Measurements from ENCODE around the gene LRR1. TPM values are rescaled to one million over a fixed set of nuclear protein-coding genes. Genes with fewer than 3 reads are reported as not detected.

LRR1 gene
- total RNA-seq, 5 donors from 2014 or later (not counting 1 experiment from before 2014, with no cell fraction given) = 7.6 to 15.7 (median 11.4) TPM

GRCh38 chr14:49620182-49621113, 21.7 kb downstream of the LRR1 start, which contains the start of the genes MGAT2 and RPL36AL:
TSS of gene MGAT2 (plus strand) at chr14:49620799. CDS start at chr14:49621269, 470 bp downstream.
TSS of gene RPL36AL (minus strand) at chr14:49620626. CDS start at chr14:49619104, 1,522 bp downstream.
- peak within 1 kb of the TSS; percentile 98 to 99 for H3K27ac Mint-ChIP-seq
- DNase-seq (peak; percentile 84 to 96 (median 91)), ATAC-seq (replicated peaks in 1 of 4) (peak; percentile 88 to 91 (median 90))
- ChIA-PET CTCF (interaction anchor here (0.6 to 2.7 kb wide), 27 partner anchors 9 to 441 kb away, joined by 3 to 77 read pairs (median 4); partner anchors contain the start of genes DNAAF2 (in 2 of the 2), NEMF (in 2 of the 2), KLHDC2 (in 1 of the 2) and LRR1 (in 1 of the 2)), POLR2A (interaction anchor here (0.5 to 2.9 kb wide), 33 partner anchors 8 to 1153 kb away, joined by 3 to 59 read pairs (median 5); partner anchors contain the start of genes LRR1 (in 2 of the 2), RPS29 (in 2 of the 2), DNAAF2 (in 1 of the 2) and KLHDC2 (in 1 of the 2))
- H3K4me3 ChIP-seq (ENCODE audit: control insufficient read depth in 1 of 2, extremely low read depth in 1 of 2, low read length in 1 of 2) = peak within 1 kb of the TSS; percentile 74 to 78
- H3K27ac ChIP-seq (ENCODE audit: low read length) = peak within 1 kb of the TSS; percentile 95
- H3K4me1 Mint-ChIP-seq = peaks cover 51 to 58% (median 58%) of the 10 kb centered on the region in 3 donors
- H3K27me3 Mint-ChIP-seq = no peaks in the 10 kb centered on the region
- H3K36me3 Mint-ChIP-seq = peaks cover 19% of the 10 kb centered on the region
- peak within 1 kb of the TSS; percentile 97 to 99 (median 97) for H3K4me3 Mint-ChIP-seq
- WGBS (ENCODE audit: insufficient coverage) = under 1% methylated on average over 85 of the region's 85 CpGs
- no peaks in the 10 kb centered on the region for H3K9me3 Mint-ChIP-seq
- no peaks in the 10 kb centered on the region for H3K27me3 ChIP-seq (replicated peaks in 1 of 2; ENCODE audit: control insufficient read depth in 2 of 2, extremely low read depth in 1 of 2, insufficient read depth in 2 of 2, low read length in 1 of 2)
- H3K4me1 ChIP-seq (ENCODE audit: control insufficient read depth in 1 of 2, extremely low read depth in 1 of 2, insufficient read depth in 2 of 2, low read length in 2 of 2) = peaks cover 20 to 34% of the 10 kb centered on the region in 2 experiments
- no peaks in the 10 kb centered on the region for H3K9me3 ChIP-seq
- H3K36me3 ChIP-seq (ENCODE audit: control insufficient read depth in 2 of 2, extremely low read depth in 1 of 2, insufficient read depth in 1 of 2, low read length in 1 of 2) = peaks cover 5 to 20% of the 10 kb centered on the region in 2 donors

GRCh38 chr14:49621114-49621881, 22.6 kb downstream of the LRR1 start:
- H3K4me1 ChIP-seq (ENCODE audit: control insufficient read depth in 1 of 2, extremely low read depth in 1 of 2, insufficient read depth in 2 of 2, low read length in 2 of 2) = peaks cover 20 to 34% of the 10 kb centered on the region in 2 experiments
- Mint-ChIP-seq H3K36me3 (peaks cover 22% of the 10 kb centered on the region), H3K9me3 (no peaks in the 10 kb centered on the region), H3K4me1 (peaks cover 55 to 61% (median 61%) of the 10 kb centered on the region in 3 donors), H3K27me3 (no peaks in the 10 kb centered on the region), H3K4me3 (peak overlapping the region; percentile 97 to 99 (median 97)), H3K27ac (peak overlapping the region; percentile 98 to 99)
- H3K9me3 ChIP-seq = no peaks in the 10 kb centered on the region
- under 1% methylated on average over 62 of the region's 65 CpGs for WGBS (ENCODE audit: insufficient coverage)
- ATAC-seq (replicated peaks in 1 of 4) (peak; percentile 7 to 41 (median 34)), DNase-seq (peak in 25 of 35 experiments; percentile 26 to 74 (median 53))
- peaks cover 5 to 20% of the 10 kb centered on the region in 2 donors for H3K36me3 ChIP-seq (ENCODE audit: control insufficient read depth in 2 of 2, extremely low read depth in 1 of 2, insufficient read depth in 1 of 2, low read length in 1 of 2)
- H3K27ac ChIP-seq (ENCODE audit: low read length) = peak overlapping the region; percentile 95
- ChIA-PET POLR2A (interaction anchor here (0.5 to 2.9 kb wide), 16 partner anchors 11 to 242 kb away, joined by 3 to 59 read pairs (median 8); partner anchors contain the start of genes LRR1 (in 2 of the 2), RPS29 (in 2 of the 2), DNAAF2 (in 1 of the 2) and KLHDC2 (in 1 of the 2)), CTCF (interaction anchor here (0.5 to 2.7 kb wide), 17 partner anchors 9 to 240 kb away, joined by 3 to 77 read pairs (median 5); partner anchors contain the start of genes DNAAF2 (in 1 of the 2), KLHDC2 (in 1 of the 2), LRR1 (in 1 of the 2) and NEMF (in 1 of the 2))
- peak overlapping the region; percentile 74 to 78 for H3K4me3 ChIP-seq (ENCODE audit: control insufficient read depth in 1 of 2, extremely low read depth in 1 of 2, low read length in 1 of 2)
- H3K27me3 ChIP-seq (replicated peaks in 1 of 2; ENCODE audit: control insufficient read depth in 2 of 2, extremely low read depth in 1 of 2, insufficient read depth in 2 of 2, low read length in 1 of 2) = no peaks in the 10 kb centered on the region

GRCh38 chr14:49622022-49622607, 23.4 kb downstream of the LRR1 start:
- Mint-ChIP-seq H3K27ac (peak overlapping the region; percentile 88 to 98), H3K27me3 (no peaks in the 10 kb centered on the region), H3K36me3 (peaks cover 24% of the 10 kb centered on the region), H3K4me1 (peaks cover 57 to 63% (median 58%) of the 10 kb centered on the region in 3 donors), H3K9me3 (no peaks in the 10 kb centered on the region), H3K4me3 (peak overlapping the region; percentile 97 to 99 (median 97))
- Histone ChIP-seq H3K27ac (ENCODE audit: low read length) (peak overlapping the region; percentile 95), H3K36me3 (ENCODE audit: control insufficient read depth in 2 of 2, extremely low read depth in 1 of 2, insufficient read depth in 1 of 2, low read length in 1 of 2) (peaks cover 5 to 17% of the 10 kb centered on the region in 2 donors), H3K4me1 (ENCODE audit: control insufficient read depth in 1 of 2, extremely low read depth in 1 of 2, insufficient read depth in 2 of 2, low read length in 2 of 2) (peaks cover 20 to 34% of the 10 kb centered on the region in 2 experiments), H3K27me3 (replicated peaks in 1 of 2; ENCODE audit: control insufficient read depth in 2 of 2, extremely low read depth in 1 of 2, insufficient read depth in 2 of 2, low read length in 1 of 2) (no peaks in the 10 kb centered on the region), H3K4me3 (ENCODE audit: control insufficient read depth in 1 of 2, extremely low read depth in 1 of 2, low read length in 1 of 2) (peak overlapping the region; percentile 74 to 78), H3K9me3 (no peaks in the 10 kb centered on the region)
- DNase-seq (peak in 1 of 35 experiments; percentile 18), ATAC-seq (replicated peaks in 1 of 4) (no peak)
- ChIA-PET CTCF (interaction anchor here (0.5 to 2.7 kb wide), 5 partner anchors 12 to 207 kb away, joined by 3 to 77 read pairs (median 6); partner anchors contain the start of genes DNAAF2 (in 1 of the 2) and RPS29 (in 1 of the 2)), POLR2A (interaction anchor here (0.5 to 2.9 kb wide), 5 partner anchors 12 to 146 kb away, joined by 3 to 59 read pairs (median 8); partner anchors contain the start of genes DNAAF2 (in 1 of the 2) and KLHDC2 (in 1 of the 2))
- WGBS (ENCODE audit: insufficient coverage) = 45% methylated on average over 3 of the region's 3 CpGs

- ChIA-PET CTCF (interaction anchor here in 1 of 2 donors (0.5 to 2.9 kb wide), 6 partner anchors 9 to 240 kb away, joined by 3 to 26 read pairs (median 4); partner anchors contain the start of genes DNAAF2 and LRR1), POLR2A (interaction anchor here in 1 of 2 donors (0.8 to 2.6 kb wide), 2 partner anchors 11 to 349 kb away, joined by 3 to 14 read pairs; partner anchors contain the start of gene DNAAF2)
- H3K9me3 ChIP-seq = no peaks in the 10 kb centered on the region
- peaks cover 20 to 30% of the 10 kb centered on the region in 2 experiments for H3K4me1 ChIP-seq (ENCODE audit: control insufficient read depth in 1 of 2, extremely low read depth in 1 of 2, insufficient read depth in 2 of 2, low read length in 2 of 2)
- H3K27me3 ChIP-seq (replicated peaks in 1 of 2; ENCODE audit: control insufficient read depth in 2 of 2, extremely low read depth in 1 of 2, insufficient read depth in 2 of 2, low read length in 1 of 2) = no peaks in the 10 kb centered on the region
- H3K27ac Mint-ChIP-seq = peak overlapping the region; percentile 85 to 90
- H3K27me3 Mint-ChIP-seq = no peaks in the 10 kb centered on the region
- ATAC-seq (replicated peaks in 1 of 4) = no peak
- H3K4me3 ChIP-seq (ENCODE audit: control insufficient read depth in 1 of 2, extremely low read depth in 1 of 2, low read length in 1 of 2) = no peak overlapping the region
- H3K4me1 Mint-ChIP-seq = peaks cover 53 to 61% (median 55%) of the 10 kb centered on the region in 3 donors
- peak overlapping the region; percentile 97 to 99 (median 97) for H3K4me3 Mint-ChIP-seq
- no peak for DNase-seq
- no peaks in the 10 kb centered on the region for H3K9me3 Mint-ChIP-seq
- H3K27ac ChIP-seq (ENCODE audit: low read length) = peak overlapping the region; percentile 64
- peaks cover 23% of the 10 kb centered on the region for H3K36me3 Mint-ChIP-seq
- peaks cover under 1 to 5% of the 10 kb centered on the region in 2 donors for H3K36me3 ChIP-seq (ENCODE audit: control insufficient read depth in 2 of 2, extremely low read depth in 1 of 2, insufficient read depth in 1 of 2, low read length in 1 of 2)
- WGBS (ENCODE audit: insufficient coverage) = no CpG with 5 or more reads among the region's 3 CpGs
Measured at GRCh38 chr14:49623387-49623786, 24.6 kb downstream of the LRR1 start.

Data from T-cell (primary cell).